GM23338 (cell line): ENCODE results near the gene LCE1C. TPM values are rescaled to one million over a fixed set of nuclear protein-coding genes. Genes with fewer than 3 reads are reported as not detected.

ENCODE experiments used
- ATAC-seq: fragments of 200-7000 bp; cut with Tn5 transposase; 3 replicates; pipeline ENCODE4 v1.9.1; 2020
- DNase-seq: peaks from one replicate; pipeline ENCODE4 v3.0.0-alpha.2; 2015; ENCODE audit warnings: low spot score
- H2AFZ ChIP-seq: fragments of 200-600 bp; sonication (generic); 2 replicates; pipeline ENCODE4 v1.8.0; 2016; ENCODE audit warnings: antibody characterized with exemption, mild to moderate bottlenecking, moderate library complexity
- H3F3A ChIP-seq: fragments of 200-600 bp; sonication (generic); replicated peaks from 2 replicates; pipeline ENCODE4 v1.8.0; 2017; ENCODE audit warnings: antibody characterized with exemption, mixed run types, low read depth
- H3K27ac ChIP-seq: fragments of 200-600 bp; sonication (generic); 2 replicates; pipeline ENCODE4 v1.6.1; 2016; ENCODE audit warnings: low read depth
- H3K27me3 ChIP-seq: fragments of 200-600 bp; sonication (generic); 2 replicates; pipeline ENCODE4 v1.8.0; 2016; ENCODE audit warnings: mild to moderate bottlenecking, mixed run types, moderate library complexity; ENCODE audit not compliant: insufficient read depth
- H3K36me3 ChIP-seq: fragments of 200-600 bp; sonication (generic); 2 replicates; pipeline ENCODE4 v1.8.0; 2016; ENCODE audit warnings: mild to moderate bottlenecking; ENCODE audit not compliant: insufficient read depth
- H3K4me1 ChIP-seq: fragments of 200-600 bp; sonication (generic); 2 replicates; pipeline ENCODE4 v1.8.0; 2016; ENCODE audit warnings: mild to moderate bottlenecking, moderate library complexity; ENCODE audit not compliant: insufficient read depth
- H3K4me2 ChIP-seq: fragments of 200-600 bp; sonication (generic); 2 replicates; pipeline ENCODE4 v1.7.1; 2017; ENCODE audit warnings: mixed run types
- H3K4me3 ChIP-seq: fragments of 200-600 bp; sonication (generic); 2 replicates; pipeline ENCODE4 v1.6.1; 2016; ENCODE audit warnings: mixed run types
- H3K79me2 ChIP-seq: fragments of 200-600 bp; sonication (generic); replicated peaks from 2 replicates; pipeline ENCODE4 v1.8.0; 2017; ENCODE audit warnings: mild to moderate bottlenecking; ENCODE audit not compliant: insufficient read depth
- H3K9me2 ChIP-seq: fragments of 200-600 bp; sonication (generic); 2 replicates; pipeline ENCODE4 v1.8.0; 2017; ENCODE audit not compliant: insufficient read depth
- H4K20me1 ChIP-seq: fragments of 200-600 bp; sonication (generic); replicated peaks from 2 replicates; pipeline ENCODE4 v1.8.0; 2017; ENCODE audit warnings: mild to moderate bottlenecking; ENCODE audit not compliant: insufficient read depth
- H3K27ac Mint-ChIP-seq: 2 replicates; pipeline ENCODE4 v1.8.0; 2020; ENCODE audit warnings: inconsistent platforms, mild to moderate bottlenecking, moderate library complexity, mixed read lengths
- H3K27me3 Mint-ChIP-seq: 3 replicates; pipeline ENCODE4 v1.8.0; 2022; ENCODE audit warnings: low read depth, mild to moderate bottlenecking, moderate library complexity, mixed read lengths, inconsistent platforms; ENCODE audit not compliant: insufficient read depth, poor library complexity
- H3K36me3 Mint-ChIP-seq: 3 replicates; pipeline ENCODE4 v1.8.0; 2021; ENCODE audit warnings: low read depth, mild to moderate bottlenecking, inconsistent platforms, moderate library complexity, mixed read lengths
- H3K4me1 Mint-ChIP-seq: 3 replicates; pipeline ENCODE4 v1.8.0; 2020; ENCODE audit warnings: mild to moderate bottlenecking, inconsistent platforms, mixed read lengths
- H3K4me3 Mint-ChIP-seq: 3 replicates; pipeline ENCODE4 v1.8.0; 2021; ENCODE audit warnings: moderate library complexity, mild to moderate bottlenecking, inconsistent platforms, mixed read lengths
- H3K9me3 Mint-ChIP-seq: 3 replicates; pipeline ENCODE4 v1.8.0; 2020; ENCODE audit warnings: moderate library complexity, mild to moderate bottlenecking, inconsistent platforms, mixed read lengths
- CREB1 ChIP-seq: fragments of 250-450 bp; sonication (Bioruptor Pico); IDR thresholded peaks from 2 replicates; pipeline ENCODE4 v1.5.0; 2020; ENCODE audit warnings: low read depth, mild to moderate bottlenecking, moderate library complexity
- EZH2 ChIP-seq: fragments of 200-600 bp; sonication (generic); IDR thresholded peaks from one replicate; pipeline ENCODE4 v1.8.0; 2017; ENCODE audit warnings: antibody characterized with exemption, mild to moderate bottlenecking, low read depth; ENCODE audit not compliant: unreplicated experiment
- EZH2phosphoT487 ChIP-seq: fragments of 200-600 bp; sonication (generic); IDR thresholded peaks from one replicate; pipeline ENCODE4 v1.8.1; 2018; ENCODE audit warnings: antibody characterized with exemption; ENCODE audit not compliant: unreplicated experiment
- JUNB ChIP-seq: IDR thresholded peaks from one replicate; pipeline ENCODE4 v1.6.1; 2016; ENCODE audit warnings: antibody characterized with exemption; ENCODE audit not compliant: unreplicated experiment
- NANOG ChIP-seq: IDR thresholded peaks from 2 replicates; pipeline ENCODE4 v1.6.1; 2016; ENCODE audit warnings: antibody characterized with exemption, borderline replicate concordance
- POLR2AphosphoS5 ChIP-seq: IDR thresholded peaks from 2 replicates; pipeline ENCODE4 v1.6.1; 2016; ENCODE audit warnings: antibody characterized with exemption, low read depth
- STAT1 ChIP-seq: IDR thresholded peaks from one replicate; pipeline ENCODE4 v1.6.1; 2016; ENCODE audit warnings: antibody characterized with exemption; ENCODE audit not compliant: unreplicated experiment
- ZNF114 ChIP-seq: fragments of 250-450 bp; sonication (Bioruptor Pico); IDR thresholded peaks from 2 replicates; pipeline ENCODE4 v1.5.0; 2020; ENCODE audit warnings: mild to moderate bottlenecking, moderate library complexity
- ZNF331 ChIP-seq: fragments of 250-450 bp; sonication (Bioruptor Pico); IDR thresholded peaks from 2 replicates; pipeline ENCODE4 v1.5.0; 2020; ENCODE audit warnings: low read depth, mild to moderate bottlenecking, moderate library complexity
- polyA plus RNA-seq: library from polyadenylated mRNA; unstranded; fragments of >200 nt; fragmentation: Nextera tagmentation; extraction: Ambion mirVana; gene quantifications from 2 replicates; pipeline ENCODE4 v1.2.1, GENCODE V29; 2016
- total RNA-seq: library from RNA; depleted of rRNA; stranded (reverse); fragments of >200 nt; shearing (Covaris generic); gene quantifications from 2 replicates; pipeline ENCODE4 v1.2.3, GENCODE V29; 2014
- TF ChIP-seq, protein P1 (sequence below), 2 experiments: fragments of 200-600 bp in 1 of 2; sonication (generic) in 1 of 2; conservative IDR thresholded peaks; 2 replicates each; pipeline versions ENCODE4 v1.5.1 to v1.6.1; 2016 to 2017; ENCODE audit warnings: antibody characterized with exemption in 2 of 2, low read depth in 2 of 2, mild to moderate bottlenecking in 2 of 2, moderate library complexity in 1 of 2
- TF ChIP-seq, protein P2 (sequence below): fragments of 250-450 bp; sonication (Bioruptor Pico); IDR thresholded peaks from 2 replicates; pipeline ENCODE4 v1.5.0; 2020; ENCODE audit warnings: mild to moderate bottlenecking, moderate library complexity
- TF ChIP-seq, protein P3 (sequence below): IDR thresholded peaks from 2 replicates; pipeline ENCODE4 v1.6.1; 2016; ENCODE audit warnings: antibody characterized with exemption
- TF ChIP-seq, protein P4 (sequence below): IDR thresholded peaks from one replicate; pipeline ENCODE4 v1.6.1; 2018; ENCODE audit warnings: antibody characterized with exemption; ENCODE audit not compliant: unreplicated experiment

Gene LCE1C
- total and polyA plus RNA-seq, 2 experiments from 2014 or later = not detected

DNA sequence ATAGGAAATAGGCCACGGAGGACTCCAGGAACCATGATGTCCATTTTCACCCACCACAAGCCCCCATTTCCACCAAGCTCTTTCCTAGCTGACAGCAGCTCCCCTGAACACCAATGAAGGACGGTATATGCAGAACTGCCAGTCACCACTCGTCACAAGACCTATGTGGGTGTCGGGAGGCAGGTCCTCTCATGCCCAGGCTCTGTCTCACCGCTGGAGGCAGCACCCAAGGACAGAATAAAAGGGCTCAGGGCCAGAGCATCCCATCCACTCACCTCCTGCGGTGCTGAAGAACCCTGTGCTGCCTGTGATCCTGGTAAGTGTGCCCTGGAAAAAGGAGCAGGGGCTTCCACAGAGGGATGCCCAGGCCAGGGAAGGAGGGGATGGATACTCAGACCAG lies 31.6 kb downstream of the LCE1C start, which contains the start of gene LCE1F:
LCE1F (plus strand) TSS at position 266 of the 400 bp plus-strand sequence. CDS start 1,232 bp downstream, outside the sequence.
- Histone ChIP-seq H3K9me2 (peaks cover 2% of the 10 kb centered on the region; the same call in 1 of the 2 replicates), H4K20me1 (no peaks in the 10 kb centered on the region), H3K27me3 (no peaks in the 10 kb centered on the region), H3K79me2 (no peaks in the 10 kb centered on the region), H3F3A (no peaks in the 10 kb centered on the region), H3K4me2 (no peak within 1 kb of the TSS), H3K4me1 (no peaks in the 10 kb centered on the region), H2AFZ (no peak within 1 kb of the TSS), H3K36me3 (no peaks in the 10 kb centered on the region), H3K27ac (no peak within 1 kb of the TSS), H3K4me3 (no peak within 1 kb of the TSS)
- DNase-seq (no peak), ATAC-seq (no peak)
- H3K4me3 Mint-ChIP-seq = no peak within 1 kb of the TSS
- peaks cover 8% of the 10 kb centered on the region for H3K27me3 Mint-ChIP-seq
- no peak within 1 kb of the TSS for H3K27ac Mint-ChIP-seq
- H3K36me3 Mint-ChIP-seq = no peaks in the 10 kb centered on the region; the same call in 2 of the 3 replicates
- H3K9me3 Mint-ChIP-seq = peaks cover 5% of the 10 kb centered on the region; the same call in 2 of the 3 replicates
- H3K4me1 Mint-ChIP-seq = no peaks in the 10 kb centered on the region
- no peak for TF ChIP-seq POLR2AphosphoS5
- TF ChIP-seq, protein P1, sequence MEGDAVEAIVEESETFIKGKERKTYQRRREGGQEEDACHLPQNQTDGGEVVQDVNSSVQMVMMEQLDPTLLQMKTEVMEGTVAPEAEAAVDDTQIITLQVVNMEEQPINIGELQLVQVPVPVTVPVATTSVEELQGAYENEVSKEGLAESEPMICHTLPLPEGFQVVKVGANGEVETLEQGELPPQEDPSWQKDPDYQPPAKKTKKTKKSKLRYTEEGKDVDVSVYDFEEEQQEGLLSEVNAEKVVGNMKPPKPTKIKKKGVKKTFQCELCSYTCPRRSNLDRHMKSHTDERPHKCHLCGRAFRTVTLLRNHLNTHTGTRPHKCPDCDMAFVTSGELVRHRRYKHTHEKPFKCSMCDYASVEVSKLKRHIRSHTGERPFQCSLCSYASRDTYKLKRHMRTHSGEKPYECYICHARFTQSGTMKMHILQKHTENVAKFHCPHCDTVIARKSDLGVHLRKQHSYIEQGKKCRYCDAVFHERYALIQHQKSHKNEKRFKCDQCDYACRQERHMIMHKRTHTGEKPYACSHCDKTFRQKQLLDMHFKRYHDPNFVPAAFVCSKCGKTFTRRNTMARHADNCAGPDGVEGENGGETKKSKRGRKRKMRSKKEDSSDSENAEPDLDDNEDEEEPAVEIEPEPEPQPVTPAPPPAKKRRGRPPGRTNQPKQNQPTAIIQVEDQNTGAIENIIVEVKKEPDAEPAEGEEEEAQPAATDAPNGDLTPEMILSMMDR (conservative IDR thresholded peaks at IDR 0.05; ENCODE audit: low read depth in 2 of 2) = no peak
- TF ChIP-seq EZH2phosphoT487 = no peak
- TF ChIP-seq, protein P2, sequence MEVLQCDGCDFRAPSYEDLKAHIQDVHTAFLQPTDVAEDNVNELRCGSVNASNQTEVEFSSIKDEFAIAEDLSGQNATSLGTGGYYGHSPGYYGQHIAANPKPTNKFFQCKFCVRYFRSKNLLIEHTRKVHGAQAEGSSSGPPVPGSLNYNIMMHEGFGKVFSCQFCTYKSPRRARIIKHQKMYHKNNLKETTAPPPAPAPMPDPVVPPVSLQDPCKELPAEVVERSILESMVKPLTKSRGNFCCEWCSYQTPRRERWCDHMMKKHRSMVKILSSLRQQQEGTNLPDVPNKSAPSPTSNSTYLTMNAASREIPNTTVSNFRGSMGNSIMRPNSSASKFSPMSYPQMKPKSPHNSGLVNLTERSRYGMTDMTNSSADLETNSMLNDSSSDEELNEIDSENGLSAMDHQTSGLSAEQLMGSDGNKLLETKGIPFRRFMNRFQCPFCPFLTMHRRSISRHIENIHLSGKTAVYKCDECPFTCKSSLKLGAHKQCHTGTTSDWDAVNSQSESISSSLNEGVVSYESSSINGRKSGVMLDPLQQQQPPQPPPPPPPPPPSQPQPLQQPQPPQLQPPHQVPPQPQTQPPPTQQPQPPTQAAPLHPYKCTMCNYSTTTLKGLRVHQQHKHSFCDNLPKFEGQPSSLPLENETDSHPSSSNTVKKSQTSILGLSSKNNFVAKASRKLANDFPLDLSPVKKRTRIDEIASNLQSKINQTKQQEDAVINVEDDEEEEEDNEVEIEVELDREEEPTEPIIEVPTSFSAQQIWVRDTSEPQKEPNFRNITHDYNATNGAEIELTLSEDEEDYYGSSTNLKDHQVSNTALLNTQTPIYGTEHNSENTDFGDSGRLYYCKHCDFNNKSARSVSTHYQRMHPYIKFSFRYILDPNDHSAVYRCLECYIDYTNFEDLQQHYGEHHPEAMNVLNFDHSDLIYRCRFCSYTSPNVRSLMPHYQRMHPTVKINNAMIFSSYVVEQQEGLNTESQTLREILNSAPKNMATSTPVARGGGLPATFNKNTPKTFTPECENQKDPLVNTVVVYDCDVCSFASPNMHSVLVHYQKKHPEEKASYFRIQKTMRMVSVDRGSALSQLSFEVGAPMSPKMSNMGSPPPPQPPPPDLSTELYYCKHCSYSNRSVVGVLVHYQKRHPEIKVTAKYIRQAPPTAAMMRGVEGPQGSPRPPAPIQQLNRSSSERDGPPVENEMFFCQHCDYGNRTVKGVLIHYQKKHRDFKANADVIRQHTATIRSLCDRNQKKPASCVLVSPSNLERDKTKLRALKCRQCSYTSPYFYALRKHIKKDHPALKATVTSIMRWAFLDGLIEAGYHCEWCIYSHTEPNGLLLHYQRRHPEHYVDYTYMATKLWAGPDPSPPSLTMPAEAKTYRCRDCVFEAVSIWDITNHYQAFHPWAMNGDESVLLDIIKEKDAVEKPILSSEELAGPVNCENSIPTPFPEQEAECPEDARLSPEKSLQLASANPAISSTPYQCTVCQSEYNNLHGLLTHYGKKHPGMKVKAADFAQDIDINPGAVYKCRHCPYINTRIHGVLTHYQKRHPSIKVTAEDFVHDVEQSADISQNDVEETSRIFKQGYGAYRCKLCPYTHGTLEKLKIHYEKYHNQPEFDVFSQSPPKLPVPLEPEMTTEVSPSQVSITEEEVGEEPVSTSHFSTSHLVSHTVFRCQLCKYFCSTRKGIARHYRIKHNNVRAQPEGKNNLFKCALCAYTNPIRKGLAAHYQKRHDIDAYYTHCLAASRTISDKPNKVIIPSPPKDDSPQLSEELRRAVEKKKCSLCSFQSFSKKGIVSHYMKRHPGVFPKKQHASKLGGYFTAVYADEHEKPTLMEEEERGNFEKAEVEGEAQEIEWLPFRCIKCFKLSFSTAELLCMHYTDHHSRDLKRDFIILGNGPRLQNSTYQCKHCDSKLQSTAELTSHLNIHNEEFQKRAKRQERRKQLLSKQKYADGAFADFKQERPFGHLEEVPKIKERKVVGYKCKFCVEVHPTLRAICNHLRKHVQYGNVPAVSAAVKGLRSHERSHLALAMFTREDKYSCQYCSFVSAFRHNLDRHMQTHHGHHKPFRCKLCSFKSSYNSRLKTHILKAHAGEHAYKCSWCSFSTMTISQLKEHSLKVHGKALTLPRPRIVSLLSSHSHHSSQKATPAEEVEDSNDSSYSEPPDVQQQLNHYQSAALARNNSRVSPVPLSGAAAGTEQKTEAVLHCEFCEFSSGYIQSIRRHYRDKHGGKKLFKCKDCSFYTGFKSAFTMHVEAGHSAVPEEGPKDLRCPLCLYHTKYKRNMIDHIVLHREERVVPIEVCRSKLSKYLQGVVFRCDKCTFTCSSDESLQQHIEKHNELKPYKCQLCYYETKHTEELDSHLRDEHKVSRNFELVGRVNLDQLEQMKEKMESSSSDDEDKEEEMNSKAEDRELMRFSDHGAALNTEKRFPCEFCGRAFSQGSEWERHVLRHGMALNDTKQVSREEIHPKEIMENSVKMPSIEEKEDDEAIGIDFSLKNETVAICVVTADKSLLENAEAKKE (CRISPR knock-in tag) = no peak
- TF ChIP-seq, protein P3, sequence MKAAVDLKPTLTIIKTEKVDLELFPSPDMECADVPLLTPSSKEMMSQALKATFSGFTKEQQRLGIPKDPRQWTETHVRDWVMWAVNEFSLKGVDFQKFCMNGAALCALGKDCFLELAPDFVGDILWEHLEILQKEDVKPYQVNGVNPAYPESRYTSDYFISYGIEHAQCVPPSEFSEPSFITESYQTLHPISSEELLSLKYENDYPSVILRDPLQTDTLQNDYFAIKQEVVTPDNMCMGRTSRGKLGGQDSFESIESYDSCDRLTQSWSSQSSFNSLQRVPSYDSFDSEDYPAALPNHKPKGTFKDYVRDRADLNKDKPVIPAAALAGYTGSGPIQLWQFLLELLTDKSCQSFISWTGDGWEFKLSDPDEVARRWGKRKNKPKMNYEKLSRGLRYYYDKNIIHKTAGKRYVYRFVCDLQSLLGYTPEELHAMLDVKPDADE = no peak
- TF ChIP-seq ZNF114 (CRISPR knock-in tag) = no peak
- no peak for TF ChIP-seq EZH2
- TF ChIP-seq NANOG = no peak
- TF ChIP-seq JUNB = no peak
- no peak for TF ChIP-seq CREB1 (CRISPR knock-in tag)
- no peak for TF ChIP-seq ZNF331 (CRISPR knock-in tag)
- no peak for TF ChIP-seq STAT1
- TF ChIP-seq, protein P4, sequence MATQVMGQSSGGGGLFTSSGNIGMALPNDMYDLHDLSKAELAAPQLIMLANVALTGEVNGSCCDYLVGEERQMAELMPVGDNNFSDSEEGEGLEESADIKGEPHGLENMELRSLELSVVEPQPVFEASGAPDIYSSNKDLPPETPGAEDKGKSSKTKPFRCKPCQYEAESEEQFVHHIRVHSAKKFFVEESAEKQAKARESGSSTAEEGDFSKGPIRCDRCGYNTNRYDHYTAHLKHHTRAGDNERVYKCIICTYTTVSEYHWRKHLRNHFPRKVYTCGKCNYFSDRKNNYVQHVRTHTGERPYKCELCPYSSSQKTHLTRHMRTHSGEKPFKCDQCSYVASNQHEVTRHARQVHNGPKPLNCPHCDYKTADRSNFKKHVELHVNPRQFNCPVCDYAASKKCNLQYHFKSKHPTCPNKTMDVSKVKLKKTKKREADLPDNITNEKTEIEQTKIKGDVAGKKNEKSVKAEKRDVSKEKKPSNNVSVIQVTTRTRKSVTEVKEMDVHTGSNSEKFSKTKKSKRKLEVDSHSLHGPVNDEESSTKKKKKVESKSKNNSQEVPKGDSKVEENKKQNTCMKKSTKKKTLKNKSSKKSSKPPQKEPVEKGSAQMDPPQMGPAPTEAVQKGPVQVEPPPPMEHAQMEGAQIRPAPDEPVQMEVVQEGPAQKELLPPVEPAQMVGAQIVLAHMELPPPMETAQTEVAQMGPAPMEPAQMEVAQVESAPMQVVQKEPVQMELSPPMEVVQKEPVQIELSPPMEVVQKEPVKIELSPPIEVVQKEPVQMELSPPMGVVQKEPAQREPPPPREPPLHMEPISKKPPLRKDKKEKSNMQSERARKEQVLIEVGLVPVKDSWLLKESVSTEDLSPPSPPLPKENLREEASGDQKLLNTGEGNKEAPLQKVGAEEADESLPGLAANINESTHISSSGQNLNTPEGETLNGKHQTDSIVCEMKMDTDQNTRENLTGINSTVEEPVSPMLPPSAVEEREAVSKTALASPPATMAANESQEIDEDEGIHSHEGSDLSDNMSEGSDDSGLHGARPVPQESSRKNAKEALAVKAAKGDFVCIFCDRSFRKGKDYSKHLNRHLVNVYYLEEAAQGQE = no peak
